ENCODE results near the gene POU2F2.
A peak's percentile ranks its signal among the peaks of the same experiment; 100 is the strongest.

POU2F2 gene

GRCh38 chr19:42168206-42168605 lies 36.0 kb upstream of the POU2F2 start:
- H3K4me3 ChIP-seq (ENCODE audit: low read length): no peak overlapping the region
- no peak for TF ChIP-seq CTCF (IDR thresholded peaks at IDR 0.05; ENCODE audit: insufficient read depth, low read depth, low read length, missing control alignments)

GRCh38 chr19:42166316-42166715 lies 34.1 kb upstream of the POU2F2 start:
- no peak overlapping the region for H3K4me3 ChIP-seq (ENCODE audit: low read length)
- TF ChIP-seq CTCF (IDR thresholded peaks at IDR 0.05; ENCODE audit: insufficient read depth, low read depth, low read length, missing control alignments): no peak
- peak; percentile 28 for DNase-seq (ENCODE audit: low read depth)

More at GRCh38 chr19:42168206-42168605, 36.0 kb upstream of the POU2F2 start:
- peak; percentile 28 for DNase-seq (ENCODE audit: low read depth)

- no peak overlapping the region for H3K4me3 ChIP-seq (ENCODE audit: low read length)
- TF ChIP-seq CTCF (IDR thresholded peaks at IDR 0.05; ENCODE audit: insufficient read depth, low read depth, low read length, missing control alignments): no peak
- no peak for DNase-seq (ENCODE audit: low read depth)
Observed at GRCh38 chr19:42165146-42165545, 32.9 kb upstream of the POU2F2 start.

- no peak for DNase-seq (ENCODE audit: low read depth)
- no peak overlapping the region for H3K4me3 ChIP-seq (ENCODE audit: low read length)
- no peak for TF ChIP-seq CTCF (IDR thresholded peaks at IDR 0.05; ENCODE audit: insufficient read depth, low read depth, low read length, missing control alignments)
Observed at GRCh38 chr19:42161616-42162263, 29.5 kb upstream of the POU2F2 start.

- no peak overlapping the region for H3K4me3 ChIP-seq (ENCODE audit: low read length)
- no peak for DNase-seq (ENCODE audit: low read depth)
- no peak for TF ChIP-seq CTCF (IDR thresholded peaks at IDR 0.05; ENCODE audit: insufficient read depth, low read depth, low read length, missing control alignments)
Observed at GRCh38 chr19:42159942-42160341, 27.7 kb upstream of the POU2F2 start.

GRCh38 chr19:42158926-42159325 lies 26.7 kb upstream of the POU2F2 start:
- no peak for TF ChIP-seq CTCF (IDR thresholded peaks at IDR 0.05; ENCODE audit: insufficient read depth, low read depth, low read length, missing control alignments)
- no peak for DNase-seq (ENCODE audit: low read depth)
- no peak overlapping the region for H3K4me3 ChIP-seq (ENCODE audit: low read length)

GRCh38 chr19:42156571-42156970 lies 24.3 kb upstream of the POU2F2 start:
- no peak for DNase-seq (ENCODE audit: low read depth)
- TF ChIP-seq CTCF (IDR thresholded peaks at IDR 0.05; ENCODE audit: insufficient read depth, low read depth, low read length, missing control alignments): no peak
- no peak overlapping the region for H3K4me3 ChIP-seq (ENCODE audit: low read length)
